Activated T-helper 1 cell treated with anti-CD3 and anti-CD28 coated beads, Interleukin-12 subunit alpha, Interleukin-12 subunit beta, Interleukin-2, Interleukin-4 antibody, amounts not matched to agents 30 ng/mL and 10 ng/mL and 1 ng/mL, durations not matched to agents 14 hours and 24 hours and 36 hours (primary cell): Measurements from ENCODE around the gene FASN. TPM values are rescaled to one million over a fixed set of nuclear protein-coding genes. Genes with fewer than 3 reads are reported as not detected.

Experiments
- DNase-seq: peaks from one replicate; pipeline ENCODE4 v3.0.0; 2021; ENCODE audit warnings: low spot score
- H3K27ac Mint-ChIP-seq: one replicate; pipeline ENCODE4 v1.8.0; 2021; ENCODE audit warnings: mild to moderate bottlenecking, mixed read lengths
- H3K27me3 Mint-ChIP-seq: one replicate; pipeline ENCODE4 v1.8.0; 2022; ENCODE audit warnings: mild to moderate bottlenecking, moderate library complexity, mixed read lengths; ENCODE audit not compliant: insufficient read depth
- H3K36me3 Mint-ChIP-seq: one replicate; pipeline ENCODE4 v1.8.0; 2021; ENCODE audit warnings: low read depth, mixed read lengths
- H3K4me1 Mint-ChIP-seq: one replicate; pipeline ENCODE4 v1.8.0; 2021; ENCODE audit warnings: low read depth, mixed read lengths
- H3K4me3 Mint-ChIP-seq: one replicate; pipeline ENCODE4 v1.8.0; 2021; ENCODE audit warnings: mild to moderate bottlenecking, moderate library complexity, mixed read lengths
- H3K9me3 Mint-ChIP-seq: one replicate; pipeline ENCODE4 v1.8.0; 2021; ENCODE audit warnings: mixed read lengths
- intact Hi-C: fragments of 100-400 bp; cut with micrococcal nuclease; formaldehyde crosslinking; loops from one replicate; pipeline ENCODE4 v1.15.1; 2024
- total RNA-seq: library from RNA; stranded (reverse); gene quantifications from 2 replicates; pipeline ENCODE4 v1.2.3, GENCODE V29; 2022

Gene FASN
- total RNA-seq, 1 donor from 2014 or later, result 421 TPM

GRCh38 chr17:82054351-82055022 is 43.5 kb downstream of the FASN start:
- Mint-ChIP-seq H3K27me3 (no peaks in the 10 kb centered on the region), H3K9me3 (no peaks in the 10 kb centered on the region), H3K4me3 (no peak overlapping the region), H3K36me3 (peaks cover 4% of the 10 kb centered on the region), H3K4me1 (peaks cover 8% of the 10 kb centered on the region), H3K27ac (no peak overlapping the region)
- intact Hi-C loops, result loop anchor here (5.0 kb wide), 1 partner anchor 43 kb away; the partner anchor contains the start of gene FASN
- no peak for DNase-seq

GRCh38 chr17:82053556-82054263 is 44.3 kb downstream of the FASN start:
- Mint-ChIP-seq H3K9me3 (no peaks in the 10 kb centered on the region), H3K4me1 (peaks cover 8% of the 10 kb centered on the region), H3K27me3 (no peaks in the 10 kb centered on the region), H3K27ac (no peak overlapping the region), H3K4me3 (peak overlapping the region; percentile 88), H3K36me3 (peaks cover 4% of the 10 kb centered on the region)
- intact Hi-C loops, result loop anchor here (5.0 kb wide), 1 partner anchor 44 kb away; the partner anchor contains the start of gene FASN
- no peak for DNase-seq

DNA sequence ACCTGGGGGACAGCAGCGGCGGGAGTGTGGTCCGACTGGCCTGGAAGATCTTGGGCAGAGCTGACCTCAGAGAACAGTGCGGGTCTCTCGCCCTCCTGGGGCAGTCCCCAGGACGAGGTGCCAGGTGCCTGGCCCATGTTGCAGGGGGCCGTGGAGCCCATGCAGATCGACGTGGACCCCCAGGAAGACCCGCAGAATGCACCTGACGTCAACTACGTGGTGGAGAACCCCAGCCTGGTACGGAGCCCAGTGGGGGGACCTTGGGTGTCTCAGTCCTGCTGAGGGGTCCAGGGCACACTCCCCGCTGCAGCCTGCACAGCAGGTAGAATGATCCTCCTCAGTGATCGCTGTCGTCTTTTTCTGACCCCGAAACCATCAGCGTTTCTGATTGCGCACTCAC is 44.9 kb downstream of the FASN start:
- H3K4me3 Mint-ChIP-seq, result peak overlapping the region; percentile 88
- DNase-seq, result no peak
- H3K27ac Mint-ChIP-seq, result no peak overlapping the region
- H3K36me3 Mint-ChIP-seq, result peaks cover 4% of the 10 kb centered on the region
- intact Hi-C loops, result loop anchor here (5.0 kb wide), 1 partner anchor 44 kb away; the partner anchor contains the start of gene FASN
- no peaks in the 10 kb centered on the region for H3K27me3 Mint-ChIP-seq
- no peaks in the 10 kb centered on the region for H3K9me3 Mint-ChIP-seq
- H3K4me1 Mint-ChIP-seq, result peaks cover 8% of the 10 kb centered on the region

- Mint-ChIP-seq H3K36me3 (peaks cover 5% of the 10 kb centered on the region), H3K27ac (no peak overlapping the region), H3K4me3 (peak overlapping the region; percentile 88), H3K4me1 (peaks cover 9% of the 10 kb centered on the region), H3K9me3 (no peaks in the 10 kb centered on the region), H3K27me3 (no peaks in the 10 kb centered on the region)
- intact Hi-C loops, result loop anchor here (5.0 kb wide), 1 partner anchor 45 kb away; the partner anchor contains the start of gene FASN
- DNase-seq, result no peak
These were observed 45.4 kb downstream of the FASN start for GRCh38 chr17:82052638-82053059.

GRCh38 chr17:82051776-82052637 is 46.0 kb downstream of the FASN start, which contains the start of the genes GPS1 and RFNG:
TSS of gene GPS1 (plus strand) at chr17:82051898. CDS start at chr17:82051932, 34 bp downstream.
TSS of gene RFNG (minus strand) at chr17:82051811. CDS start at chr17:82051766, 45 bp downstream.
- intact Hi-C loops, result loop anchor here (1.0 to 5.0 kb wide), 3 partner anchors 14 to 45 kb away; partner anchors contain the start of genes DCXR and FASN
- DNase-seq, result peak; percentile 74
- no peaks in the 10 kb centered on the region for H3K9me3 Mint-ChIP-seq
- H3K36me3 Mint-ChIP-seq, result peaks cover 9% of the 10 kb centered on the region
- peak within 1 kb of the TSS; percentile 89 for H3K27ac Mint-ChIP-seq
- peak within 1 kb of the TSS; percentile 91 for H3K4me3 Mint-ChIP-seq
- peaks cover 14% of the 10 kb centered on the region for H3K4me1 Mint-ChIP-seq
- H3K27me3 Mint-ChIP-seq, result no peaks in the 10 kb centered on the region

DNA sequence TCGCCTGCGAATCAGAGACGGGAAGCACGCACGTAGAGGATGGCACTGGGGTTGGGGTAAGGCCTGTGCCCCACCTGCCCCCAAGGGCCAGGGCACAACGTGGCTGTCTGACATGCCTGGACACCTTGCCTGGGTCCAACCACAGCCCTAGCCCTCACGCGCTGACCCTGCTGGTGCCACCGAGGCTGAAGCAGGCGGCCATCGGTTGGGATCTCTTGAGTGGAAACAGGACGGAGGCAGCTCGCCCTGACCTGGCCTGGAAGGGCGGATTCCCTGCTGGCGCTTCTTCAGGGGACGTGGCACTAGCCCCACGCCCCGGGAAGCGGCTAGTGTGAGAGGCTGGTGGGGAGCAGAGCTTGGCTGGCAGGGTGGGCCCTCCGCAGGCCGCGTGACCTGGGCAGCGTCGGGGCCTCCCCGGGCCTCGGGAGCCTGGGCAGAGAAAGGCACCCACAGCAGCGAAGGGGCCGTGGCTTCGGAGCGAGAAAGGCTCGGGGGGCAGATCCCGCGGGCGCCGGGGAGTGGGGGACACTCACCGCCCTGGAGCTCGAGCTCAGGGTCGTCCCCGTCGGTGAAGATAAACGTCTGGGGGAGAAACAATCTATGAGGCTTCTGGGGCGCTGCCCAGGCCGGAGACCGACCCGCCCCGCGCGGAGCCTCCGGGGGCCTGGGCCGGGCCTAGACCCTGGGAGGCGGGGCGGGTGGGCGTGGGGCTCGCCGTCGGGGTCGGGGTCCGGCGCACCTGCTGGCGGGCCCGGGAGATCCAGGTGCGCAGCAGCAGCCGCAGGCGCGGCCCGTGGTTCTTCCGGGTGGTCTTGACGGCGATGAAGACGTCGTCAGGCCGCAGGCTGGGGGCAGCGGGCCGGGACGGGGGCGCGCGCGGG is 47.0 kb downstream of the FASN start:
- intact Hi-C loops, result loop anchor here (1.0 to 5.0 kb wide), 3 partner anchors 14 to 46 kb away; partner anchors contain the start of genes DCXR and FASN
- H3K9me3 Mint-ChIP-seq, result no peaks in the 10 kb centered on the region
- peak overlapping the region; percentile 91 for H3K4me3 Mint-ChIP-seq
- peak overlapping the region; percentile 89 for H3K27ac Mint-ChIP-seq
- H3K27me3 Mint-ChIP-seq, result no peaks in the 10 kb centered on the region
- H3K4me1 Mint-ChIP-seq, result peaks cover 14% of the 10 kb centered on the region
- H3K36me3 Mint-ChIP-seq, result peaks cover 9% of the 10 kb centered on the region
- DNase-seq, result no peak

GRCh38 chr17:82050152-82050760 is 47.8 kb downstream of the FASN start:
- DNase-seq, result no peak
- intact Hi-C loops, result loop anchor here (5.0 kb wide), 1 partner anchor 47 kb away; the partner anchor contains the start of gene FASN
- Mint-ChIP-seq H3K9me3 (no peaks in the 10 kb centered on the region), H3K27me3 (no peaks in the 10 kb centered on the region), H3K4me1 (peaks cover 14% of the 10 kb centered on the region), H3K27ac (peak overlapping the region; percentile 89), H3K36me3 (peaks cover 9% of the 10 kb centered on the region), H3K4me3 (peak overlapping the region; percentile 91)

DNA sequence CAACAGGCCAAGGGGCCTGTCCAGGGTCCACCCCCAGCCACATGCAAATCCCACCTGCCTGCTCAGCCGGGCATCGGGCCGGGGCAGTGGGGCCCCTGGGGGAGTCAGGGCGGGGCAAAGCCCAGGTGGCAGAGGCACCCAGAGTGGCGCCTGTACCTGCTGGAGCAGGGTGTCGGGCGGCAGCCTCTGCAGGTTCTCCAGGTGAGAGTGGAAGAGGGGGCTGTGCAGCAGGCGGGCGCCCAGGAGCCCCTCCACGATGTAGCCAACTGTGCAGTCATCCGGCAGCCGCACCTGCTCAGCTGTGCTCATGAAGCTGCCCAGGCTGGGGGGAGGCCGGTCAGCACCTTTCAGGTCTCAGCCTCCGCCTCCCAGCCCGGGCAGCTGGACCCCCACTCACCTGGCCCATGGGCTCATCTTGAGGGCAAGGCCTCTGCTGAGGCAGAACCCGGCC is 48.5 kb downstream of the FASN start:
- DNase-seq, result no peak
- Mint-ChIP-seq H3K4me3 (no peak overlapping the region), H3K9me3 (no peaks in the 10 kb centered on the region)

DNA sequence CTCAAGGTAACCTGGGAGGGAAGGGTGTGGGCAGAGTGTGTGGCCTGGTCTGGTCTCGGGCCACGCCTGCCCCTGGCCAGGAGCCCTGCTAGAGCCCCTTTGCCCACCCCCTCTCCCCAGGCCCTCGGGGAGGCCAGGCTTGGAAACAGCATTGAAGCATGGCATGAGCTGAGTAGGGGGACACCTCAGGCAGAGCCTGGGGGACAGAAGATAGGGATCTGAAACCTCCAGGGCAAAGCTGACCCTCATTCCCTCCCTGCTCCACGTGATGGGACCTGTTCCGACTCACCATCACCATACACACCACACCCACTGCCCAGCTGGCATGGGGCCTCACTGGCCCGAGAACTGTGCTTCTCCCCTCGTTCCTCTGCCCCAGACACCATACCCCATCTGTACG is 48.9 kb downstream of the FASN start:
- no peaks in the 10 kb centered on the region for H3K9me3 Mint-ChIP-seq
- DNase-seq, result no peak
- intact Hi-C loops, result no loop called here
- H3K4me3 Mint-ChIP-seq, result no peak overlapping the region
- H3K27ac Mint-ChIP-seq, result no peak overlapping the region
- peaks cover 8% of the 10 kb centered on the region for H3K36me3 Mint-ChIP-seq
- peaks cover 14% of the 10 kb centered on the region for H3K4me1 Mint-ChIP-seq
- no peaks in the 10 kb centered on the region for H3K27me3 Mint-ChIP-seq

More for the DNA sequence above, 48.5 kb downstream of the FASN start:
- no peaks in the 10 kb centered on the region for H3K27me3 Mint-ChIP-seq
- H3K36me3 Mint-ChIP-seq, result peaks cover 8% of the 10 kb centered on the region
- peaks cover 14% of the 10 kb centered on the region for H3K4me1 Mint-ChIP-seq
- H3K27ac Mint-ChIP-seq, result no peak overlapping the region
- intact Hi-C loops, result no loop called here

DNA sequence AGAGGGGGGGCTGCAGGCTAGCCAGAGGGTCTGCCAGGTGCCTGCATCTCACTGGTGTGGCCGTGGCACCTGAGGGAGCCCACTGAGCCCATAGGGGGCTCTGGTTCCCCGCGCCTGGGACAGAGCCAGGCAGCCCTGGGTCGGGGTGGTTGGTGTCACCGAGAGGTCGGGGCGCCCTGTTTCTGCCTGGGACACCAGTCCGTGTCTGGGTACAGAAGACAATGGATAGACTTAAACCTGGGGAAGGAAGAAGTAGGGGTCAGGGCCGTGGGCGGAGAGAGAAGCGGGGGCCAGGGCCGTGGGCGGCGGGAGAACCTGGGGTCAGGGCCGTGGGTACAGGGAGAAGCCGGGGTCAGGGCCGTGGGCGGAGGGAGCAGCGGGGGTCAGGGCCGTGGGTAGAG is 49.5 kb downstream of the FASN start:
- DNase-seq, result no peak
- no peak overlapping the region for H3K27ac Mint-ChIP-seq
- H3K4me3 Mint-ChIP-seq, result peak overlapping the region; percentile 59
- no peaks in the 10 kb centered on the region for H3K9me3 Mint-ChIP-seq
- peaks cover 14% of the 10 kb centered on the region for H3K4me1 Mint-ChIP-seq
- peaks cover 8% of the 10 kb centered on the region for H3K36me3 Mint-ChIP-seq
- intact Hi-C loops, result no loop called here
- no peaks in the 10 kb centered on the region for H3K27me3 Mint-ChIP-seq

GRCh38 chr17:82047914-82048570 is 50.0 kb downstream of the FASN start:
- DNase-seq, result no peak
- H3K27ac Mint-ChIP-seq, result no peak overlapping the region
- no peaks in the 10 kb centered on the region for H3K27me3 Mint-ChIP-seq
- intact Hi-C loops, result no loop called here
- H3K36me3 Mint-ChIP-seq, result peaks cover 8% of the 10 kb centered on the region
- H3K4me3 Mint-ChIP-seq, result peak overlapping the region; percentile 20
- peaks cover 14% of the 10 kb centered on the region for H3K4me1 Mint-ChIP-seq
- no peaks in the 10 kb centered on the region for H3K9me3 Mint-ChIP-seq
